HCT116 (cell line): Measurements from ENCODE around the gene RWDD2A. TPM values are rescaled to one million over a fixed set of nuclear protein-coding genes. Genes with fewer than 3 reads are reported as not detected.
"Not testable (repeated sequence)": the region's sequence is repeated elsewhere in the genome, so short reads cannot be mapped to it uniquely, and the experiment has no call there.

ENCODE experiments used
- ATAC-seq: fragments of 200-7000 bp; cut with Tn5 transposase; 2 replicates; pipeline ENCODE4 v1.9.1; 2020; ENCODE audit warnings: mild to moderate bottlenecking, moderate library complexity
- BruUV-seq: library from RNA; stranded (reverse); fragments of 400-500 nt; replicated peaks from 2 replicates; lab custom pipeline; 2021; lab: Mats Ljungman, UMichigan
- CTCF ChIA-PET: fragments of 300-600 bp; sonication (Branson Sonifier 250); formaldehyde crosslinking; loops from one replicate; lab custom pipeline; 2021; ENCODE audit warnings: antibody characterized with exemption; lab: Charles Lee
- POLR2A ChIA-PET: fragments of 300-600, 350-600 bp; sonication (Branson Sonifier 250); formaldehyde crosslinking; loops from one replicate; lab custom pipeline; 2021; ENCODE audit warnings: antibody characterized with exemption; lab: Charles Lee
- RAD21 ChIA-PET, 2 experiments: fragments of 300-600 bp; sonication (Branson Sonifier 250); formaldehyde crosslinking; loops; one replicate each; lab custom pipeline; 2023; ENCODE audit warnings: low total read pairs in 2 of 2; ENCODE audit not compliant: uncharacterized antibody in 2 of 2, unreplicated experiment in 2 of 2, low non-redundant PET in 1 of 2; lab: Charles Lee
- DNase-seq: peaks from one replicate; pipeline ENCODE4 v3.0.0-alpha.2; 2010; ENCODE audit warnings: low read depth, low spot score
- H2AFZ ChIP-seq: fragments of 200-600 bp; shearing (Covaris generic), sonication (generic); 2 replicates; pipeline ENCODE4 v1.6.1; 2017; ENCODE audit warnings: low read depth, mixed run types, mixed read lengths, antibody characterized with exemption, low read length; ENCODE audit not compliant: poor library complexity, severe bottlenecking
- H3K27ac ChIP-seq: 2 replicates; pipeline ENCODE4 v1.5.1; 2012; ENCODE audit warnings: low read depth, low read length
- H3K27me3 ChIP-seq: fragments of 200-600 bp; sonication (generic); 2 replicates; pipeline ENCODE4 v1.6.1; 2016; ENCODE audit warnings: mixed run types, low read length, mixed read lengths; ENCODE audit not compliant: insufficient read depth
- H3K36me3 ChIP-seq, 2 experiments: fragments of 200-500 bp in 1 of 2; fragments of 200-600 bp in 1 of 2; sonication (Bioruptor generic) in 1 of 2; sonication (generic) in 1 of 2; 2 replicates each; pipeline versions ENCODE4 v1.5.1 to v1.6.1; 2014 to 2016; ENCODE audit warnings: low read length in 2 of 2, inconsistent platforms in 1 of 2, mixed read lengths in 1 of 2, mixed run types in 1 of 2; ENCODE audit not compliant: insufficient read depth in 2 of 2, control insufficient read depth in 1 of 2
- H3K4me1 ChIP-seq, 2 experiments: fragments of 200-600 bp in 1 of 2; sonication (generic) in 1 of 2; 2 replicates each; pipeline versions ENCODE4 v1.5.1 to v1.6.1; 2012 to 2017; ENCODE audit warnings: low read length in 2 of 2, inconsistent platforms in 1 of 2, mild to moderate bottlenecking in 1 of 2, mixed read lengths in 1 of 2, mixed run types in 1 of 2, moderate library complexity in 1 of 2; ENCODE audit not compliant: insufficient read depth in 2 of 2, control insufficient read depth in 1 of 2
- H3K4me2 ChIP-seq: fragments of 200-600 bp; sonication (generic); 2 replicates; pipeline ENCODE4 v1.6.1; 2017; ENCODE audit warnings: mixed run types, low read length, mixed read lengths
- H3K4me3 ChIP-seq, 2 experiments: fragments of 200-600 bp in 1 of 2; sonication (generic) in 1 of 2; replicated peaks in 1 of 2; 2 replicates each; pipeline ENCODE4 v1.5.1; 2011 to 2016; ENCODE audit warnings: low read length in 2 of 2, control low read depth in 1 of 2, low read depth in 1 of 2, mild to moderate bottlenecking in 1 of 2, mixed read lengths in 1 of 2, mixed run types in 1 of 2
- H3K79me2 ChIP-seq: fragments of 200-600 bp; sonication (generic); 2 replicates; pipeline ENCODE4 v1.6.1; 2017; ENCODE audit warnings: mild to moderate bottlenecking, mixed run types, low read length, moderate library complexity, mixed read lengths; ENCODE audit not compliant: insufficient read depth
- H3K9ac ChIP-seq: fragments of 200-600 bp; sonication (generic); 2 replicates; pipeline ENCODE4 v1.6.1; 2016; ENCODE audit warnings: low read length, mixed read lengths
- H3K9me2 ChIP-seq: fragments of 200-600 bp; sonication (generic), shearing (Covaris generic); 2 replicates; pipeline ENCODE4 v1.6.1; 2017; ENCODE audit warnings: mixed run types, mild to moderate bottlenecking, moderate library complexity; ENCODE audit not compliant: insufficient read depth
- H3K9me3 ChIP-seq, 2 experiments: fragments of 200-500 bp in 1 of 2; fragments of 200-600 bp in 1 of 2; sonication (Bioruptor generic) in 1 of 2; sonication (generic) in 1 of 2; 2 replicates each; pipeline ENCODE4 v1.6.1; 2014 to 2017; ENCODE audit warnings: low read length in 2 of 2, mixed read lengths in 2 of 2, inconsistent platforms in 1 of 2, low read depth in 1 of 2, mild to moderate bottlenecking in 1 of 2, mixed run types in 1 of 2, moderate library complexity in 1 of 2; ENCODE audit not compliant: control insufficient read depth in 1 of 2, insufficient read depth in 1 of 2
- H4K20me1 ChIP-seq: fragments of 200-600 bp; sonication (generic), shearing (Covaris generic); 2 replicates; pipeline ENCODE4 v1.6.1; 2017; ENCODE audit warnings: mixed run types, mild to moderate bottlenecking, moderate library complexity; ENCODE audit not compliant: insufficient read depth
- CBX3 ChIP-seq: IDR thresholded peaks from 2 replicates; pipeline ENCODE4 v1.6.1; 2012; ENCODE audit warnings: low read depth
- CTCF ChIP-seq, 3 experiments: fragments of 200-600 bp in 1 of 3; sonication (generic) in 1 of 3; IDR thresholded peaks in 2 of 3; conservative IDR thresholded peaks in 1 of 3; 2 replicates each; pipeline ENCODE4 v1.5.1; 2012 to 2017; ENCODE audit warnings: low read depth in 2 of 3, low read length in 2 of 3, antibody characterized with exemption in 1 of 3, borderline replicate concordance in 1 of 3, control low read depth in 1 of 3, mild to moderate bottlenecking in 1 of 3, mixed read lengths in 1 of 3, mixed run types in 1 of 3, moderate library complexity in 1 of 3; ENCODE audit not compliant: insufficient read depth in 1 of 3
- EGR1 ChIP-seq: IDR thresholded peaks from 2 replicates; pipeline ENCODE4 v1.6.1; 2012; ENCODE audit warnings: low read depth
- JUND ChIP-seq: IDR thresholded peaks from 2 replicates; pipeline ENCODE4 v1.6.1; 2012
- POLR2AphosphoS5 ChIP-seq: IDR thresholded peaks from 2 replicates; pipeline ENCODE4 v1.6.1; 2011; ENCODE audit warnings: mild to moderate bottlenecking, low read depth, low read length, moderate library complexity
- RAD21 ChIP-seq: IDR thresholded peaks from 2 replicates; pipeline ENCODE4 v1.6.1; 2012; ENCODE audit warnings: low read depth, mild to moderate bottlenecking
- ZNF274 ChIP-seq: fragments of 200-500 bp; sonication (Bioruptor generic); IDR thresholded peaks from 2 replicates; pipeline ENCODE4 v1.6.1; 2014; ENCODE audit warnings: mild to moderate bottlenecking, low read depth, low read length, inconsistent platforms
- intact Hi-C: fragments of 100-400 bp; cut with micrococcal nuclease; formaldehyde crosslinking; loops from 2 replicates; pipeline ENCODE4 v1.10.0; 2022
- total RNA-seq: library from RNA; stranded (reverse); gene quantifications from one replicate; pipeline ENCODE4 v1.2.1, GENCODE V29; 2021; ENCODE audit not compliant: unreplicated experiment

Gene RWDD2A
- total RNA-seq, 1 experiment from 2014 or later, result 3.6 TPM

GRCh38 chr6:83190626-83191025 is 2.5 kb upstream of the RWDD2A start:
- ATAC-seq (no peak), DNase-seq (no peak)
- no peak for TF ChIP-seq EGR1
- TF ChIP-seq JUND, result no peak
- TF ChIP-seq POLR2AphosphoS5, result no peak
- TF ChIP-seq CBX3, result no peak
- TF ChIP-seq RAD21, result no peak
- no peak for TF ChIP-seq CTCF (IDR thresholded peaks at IDR 0.05 in 2 of 3, conservative IDR thresholded peaks at IDR 0.05 in 1 of 3; ENCODE audit: borderline replicate concordance in 1 of 3, insufficient read depth in 1 of 3, low read depth in 2 of 3, low read length in 2 of 3)
- TF ChIP-seq ZNF274, result no peak
- ChIA-PET POLR2A (no interaction called here), CTCF (interaction anchor here (0.9 to 1.0 kb wide), 2 partner anchors 123 to 125 kb away, joined by 3 to 5 read pairs; partner anchors contain the start of genes DOP1A and UBE3D), RAD21 (no interaction called here)
- H3K27me3 ChIP-seq, result no peaks in the 10 kb centered on the region
- no peaks in the 10 kb centered on the region; the same call in 1 of the 2 replicates for H4K20me1 ChIP-seq
- H3K36me3 ChIP-seq, result peaks cover 15 to 20% of the 10 kb centered on the region in 2 experiments
- intact Hi-C loops, result no loop called here
- peaks cover 38% of the 10 kb centered on the region for H3K79me2 ChIP-seq
- H3K4me1 ChIP-seq, result peaks cover 3 to 11% of the 10 kb centered on the region in 2 experiments; a peak in 3 of 4 replicates
- H3K4me3 ChIP-seq, result no peak overlapping the region
- no peak overlapping the region for H2AFZ ChIP-seq
- no peaks in the 10 kb centered on the region for H3K9me3 ChIP-seq
- no TSS peak for BruUV-seq
- H3K27ac ChIP-seq, result no peak overlapping the region
- H3K4me2 ChIP-seq, result no peak overlapping the region
- no peaks in the 10 kb centered on the region for H3K9me2 ChIP-seq
- H3K9ac ChIP-seq, result no peak overlapping the region

- BruUV-seq, intact Hi-C loops: not testable (repeated sequence)
- H3K79me2 ChIP-seq, result peaks cover 38% of the 10 kb centered on the region
These were observed 1.2 kb upstream of the RWDD2A start for GRCh38 chr6:83191974-83192373.

More at GRCh38 chr6:83191974-83192373, 1.2 kb upstream of the RWDD2A start:
- CTCF ChIA-PET, RAD21 ChIA-PET, H4K20me1 ChIP-seq, H2AFZ ChIP-seq, H3K27me3 ChIP-seq, H3K9me2 ChIP-seq, ATAC-seq, DNase-seq, POLR2A ChIA-PET, H3K9me3 ChIP-seq, H3K27ac ChIP-seq: not testable (repeated sequence)
- Histone ChIP-seq H3K9ac (peak overlapping the region; percentile 77), H3K4me3 (peak overlapping the region; percentile 79 to 84), H3K36me3 (peaks cover 2 to 12% of the 10 kb centered on the region in 2 experiments; a peak in 3 of 4 replicates), H3K4me1 (peaks cover 3 to 11% of the 10 kb centered on the region in 2 experiments; a peak in 3 of 4 replicates), H3K4me2 (peak overlapping the region; percentile 91)
